SH-SY5Y (cell line): Measurements from ENCODE around the gene SEMA3G.

Experiments used
- GATA2 ChIP-seq: IDR thresholded peaks from 2 replicates; pipeline ENCODE4 v1.6.1; 2011; ENCODE audit warnings: mild to moderate bottlenecking, low read depth, low read length
- GATA3 ChIP-seq: IDR thresholded peaks from 2 replicates; pipeline ENCODE4 v1.6.1; 2011; ENCODE audit warnings: low read depth, mild to moderate bottlenecking, low read length, moderate library complexity

- TF ChIP-seq GATA2 (no peak), GATA3 (no peak)
These were observed 41.5 kb downstream of the SEMA3G start for GRCh38 chr3:52403271-52403841.
